GM23248 (cell line): ENCODE measurements around the gene C11orf71. TPM values are rescaled to one million over a fixed set of nuclear protein-coding genes. Genes with fewer than 3 reads are reported as not detected.

Source experiments
- DNase-seq: peaks from one replicate; pipeline ENCODE4 v3.0.0-alpha.2; 2015
- H2AFZ ChIP-seq: fragments of 200-600 bp; sonication (generic); 2 replicates; pipeline ENCODE4 v1.6.1; 2016; ENCODE audit warnings: antibody characterized with exemption
- H3F3A ChIP-seq: fragments of 200-600 bp; sonication (generic); 2 replicates; pipeline ENCODE4 v1.6.1; 2016; ENCODE audit warnings: mild to moderate bottlenecking, antibody characterized with exemption, mixed run types; ENCODE audit not compliant: insufficient read depth
- H3K27ac ChIP-seq: fragments of 200-600 bp; sonication (generic); 2 replicates; pipeline ENCODE4 v1.5.1; 2016; ENCODE audit warnings: mild to moderate bottlenecking
- H3K27me3 ChIP-seq: fragments of 200-600 bp; sonication (generic); replicated peaks from 2 replicates; pipeline ENCODE4 v1.6.1; 2016; ENCODE audit warnings: mild to moderate bottlenecking; ENCODE audit not compliant: insufficient read depth
- H3K36me3 ChIP-seq: fragments of 200-600 bp; sonication (generic); 2 replicates; pipeline ENCODE4 v1.6.1; 2016; ENCODE audit warnings: low read depth, mild to moderate bottlenecking
- H3K4me1 ChIP-seq: fragments of 200-600 bp; sonication (generic); 2 replicates; pipeline ENCODE4 v1.6.1; 2016; ENCODE audit warnings: mild to moderate bottlenecking; ENCODE audit not compliant: insufficient read depth
- H3K4me2 ChIP-seq: fragments of 200-600 bp; sonication (generic); one replicate; pipeline ENCODE4 v1.6.1; 2016; ENCODE audit warnings: mild to moderate bottlenecking; ENCODE audit not compliant: unreplicated experiment
- H3K4me3 ChIP-seq: fragments of 200-600 bp; sonication (generic); 2 replicates; pipeline ENCODE4 v1.5.1; 2016; ENCODE audit warnings: mild to moderate bottlenecking
- H3K79me2 ChIP-seq: fragments of 200-600 bp; sonication (generic); 2 replicates; pipeline ENCODE4 v1.6.1; 2016; ENCODE audit warnings: mild to moderate bottlenecking; ENCODE audit not compliant: insufficient read depth
- H3K9ac ChIP-seq: fragments of 200-600 bp; sonication (generic); 2 replicates; pipeline ENCODE4 v1.6.1; 2016; ENCODE audit warnings: mild to moderate bottlenecking
- H3K9me2 ChIP-seq: fragments of 200-600 bp; sonication (generic); 2 replicates; pipeline ENCODE4 v1.6.1; 2016; ENCODE audit warnings: mixed run types, mild to moderate bottlenecking, moderate library complexity; ENCODE audit not compliant: insufficient read depth
- H3K9me3 ChIP-seq: fragments of 200-600 bp; sonication (generic); one replicate; pipeline ENCODE4 v1.6.1; 2017; ENCODE audit warnings: low read depth
- H4K20me1 ChIP-seq: fragments of 200-600 bp; sonication (generic); 2 replicates; pipeline ENCODE4 v1.6.0; 2016; ENCODE audit not compliant: insufficient read depth
- EZH2 ChIP-seq: fragments of 200-600 bp; sonication (generic); IDR thresholded peaks from 2 replicates; pipeline ENCODE4 v1.6.1; 2018; ENCODE audit warnings: antibody characterized with exemption, mild to moderate bottlenecking; ENCODE audit not compliant: insufficient read depth, poor library complexity, severe bottlenecking
- EZH2phosphoT487 ChIP-seq: fragments of 200-600 bp; sonication (generic); IDR thresholded peaks from 2 replicates; pipeline ENCODE4 v1.6.1; 2018; ENCODE audit warnings: antibody characterized with exemption, moderate library complexity, mild to moderate bottlenecking, low read depth; ENCODE audit not compliant: insufficient read depth
- WGBS, 2 experiments: methylation state at CpG; one replicate each; pipeline ENCODE4 v1.1.6; 2015 to 2017; ENCODE audit warnings: low lambda C conversion rate in 2 of 2, low coverage in 1 of 2; ENCODE audit errors: missing lambda C conversion rate in 2 of 2; 5-methylcytosine and 5-hydroxymethylcytosine counted together
- in situ Hi-C: fragments of 300-500 bp; cut with MboI; formaldehyde crosslinking; loops from 2 replicates; pipeline ENCODE4 v1.15.0; 2020
- polyA plus RNA-seq: library from polyadenylated mRNA; unstranded; fragments of >200 nt; fragmentation: Nextera tagmentation; extraction: Ambion mirVana; gene quantifications from 2 replicates; pipeline ENCODE4 v1.2.1, GENCODE V29; 2016
- total RNA-seq: library from RNA; depleted of rRNA; stranded (reverse); fragments of >200 nt; shearing (Covaris generic); gene quantifications from 2 replicates; pipeline ENCODE4 v1.2.3, GENCODE V29; 2014

Gene C11orf71
- total and polyA plus RNA-seq, 2 experiments from 2014 or later, result 1.8 to 4.8 TPM

DNA sequence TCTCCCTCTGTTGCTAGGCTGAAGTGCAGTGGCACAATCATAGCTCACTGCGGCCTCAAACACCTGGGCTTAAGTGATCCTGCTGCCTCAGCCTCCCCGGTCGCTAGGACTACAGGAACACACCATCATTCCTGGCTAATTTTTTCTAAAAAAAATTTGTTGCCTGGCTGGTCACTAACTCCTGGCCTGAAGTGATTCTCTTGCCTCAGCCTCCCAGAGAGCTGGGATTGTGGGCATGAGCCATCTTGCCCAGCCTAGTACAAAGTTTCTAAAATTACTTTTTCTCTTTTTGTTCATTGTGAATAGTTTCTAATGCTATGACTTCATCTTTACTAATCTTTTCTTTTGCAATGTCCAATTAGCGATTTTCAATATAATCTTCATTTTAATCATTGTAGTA, 12.6 kb upstream of the C11orf71 start:
- Histone ChIP-seq H3K79me2 (peaks cover 12% of the 10 kb centered on the region), H3K27ac (no peak overlapping the region), H3K27me3 (no peaks in the 10 kb centered on the region), H3K9me3 (no peaks in the 10 kb centered on the region), H3K4me3 (no peak overlapping the region), H3K4me2 (no peak overlapping the region), H4K20me1 (no peaks in the 10 kb centered on the region), H2AFZ (no peak overlapping the region), H3K9ac (no peak overlapping the region), H3F3A (peaks cover 42% of the 10 kb centered on the region; the same call in 1 of the 2 replicates), H3K36me3 (peaks cover 27% of the 10 kb centered on the region), H3K9me2 (no peaks in the 10 kb centered on the region), H3K4me1 (peaks cover 14% of the 10 kb centered on the region)
- WGBS, 2 experiments, result 95 to 99% methylated on average over 4 of the region's 4 CpGs
- no peak for TF ChIP-seq EZH2phosphoT487
- TF ChIP-seq EZH2, result no peak
- in situ Hi-C loops, result no loop called here
- DNase-seq, result no peak

DNA sequence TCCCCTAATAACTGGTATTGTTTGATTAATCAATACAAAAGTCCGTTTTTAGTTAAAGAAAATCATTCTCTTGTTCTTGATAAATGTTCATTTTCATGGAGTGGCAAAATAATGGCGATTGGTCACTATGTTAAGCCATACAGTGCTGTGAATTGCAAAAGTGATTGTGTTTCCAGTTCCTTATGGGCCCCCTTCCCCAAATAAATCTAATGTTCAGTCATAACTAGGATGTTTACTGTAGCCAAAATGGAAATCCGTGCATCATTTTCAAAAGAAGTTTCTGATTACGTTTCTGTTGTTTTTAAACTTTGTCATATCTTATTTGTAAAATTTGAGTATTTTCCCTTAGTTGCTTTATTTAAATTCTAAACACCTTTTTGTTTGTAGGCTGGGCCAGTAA, 1.0 kb upstream of the C11orf71 start:
- peaks cover 45% of the 10 kb centered on the region for H3K4me1 ChIP-seq
- no peaks in the 10 kb centered on the region for H3K9me3 ChIP-seq
- peak overlapping the region; percentile 98 for H3K9ac ChIP-seq
- in situ Hi-C loops, result no loop called here
- 2 to 3% methylated on average over 4 of the region's 4 CpGs for WGBS, 2 experiments
- H3K27ac ChIP-seq, result peak overlapping the region; percentile 99
- no peaks in the 10 kb centered on the region for H3K27me3 ChIP-seq
- peaks cover 9% of the 10 kb centered on the region; the same call in 1 of the 2 replicates for H4K20me1 ChIP-seq
- peaks cover 7% of the 10 kb centered on the region; the same call in 1 of the 2 replicates for H3F3A ChIP-seq
- H3K36me3 ChIP-seq, result peaks cover 26% of the 10 kb centered on the region
- H3K79me2 ChIP-seq, result peaks cover 75% of the 10 kb centered on the region
- peak; percentile 40 for DNase-seq
- H3K9me2 ChIP-seq, result no peaks in the 10 kb centered on the region
- peak overlapping the region; percentile 37; the same call in 1 of the 2 replicates for H2AFZ ChIP-seq
- peak overlapping the region; percentile 87 for H3K4me2 ChIP-seq
- H3K4me3 ChIP-seq, result peak overlapping the region; percentile 94
- no peak for TF ChIP-seq EZH2
- no peak for TF ChIP-seq EZH2phosphoT487

DNA sequence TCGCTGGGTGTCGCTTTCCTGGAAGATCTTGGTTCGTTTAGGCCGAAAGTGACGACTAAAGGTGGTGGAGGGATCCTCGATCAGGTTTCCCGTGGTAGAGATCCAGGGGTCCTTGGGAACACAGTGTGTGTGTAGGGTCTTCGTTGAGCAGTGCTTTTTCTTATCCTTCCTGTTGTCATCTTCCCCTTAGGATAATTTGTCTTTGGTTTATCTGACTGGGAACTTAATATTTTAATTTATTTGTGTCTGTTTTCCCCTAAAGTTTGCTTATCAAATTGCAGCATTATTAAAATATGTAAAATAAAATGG, 558 bp upstream of the C11orf71 start:
- in situ Hi-C loops, result no loop called here
- peaks cover 21% of the 10 kb centered on the region for H3K36me3 ChIP-seq
- H4K20me1 ChIP-seq, result peaks cover 9% of the 10 kb centered on the region; the same call in 1 of the 2 replicates
- H3K4me2 ChIP-seq, result peak overlapping the region; percentile 87
- no peaks in the 10 kb centered on the region for H3K9me3 ChIP-seq
- H3K4me1 ChIP-seq, result peaks cover 45% of the 10 kb centered on the region
- H3K79me2 ChIP-seq, result peaks cover 70% of the 10 kb centered on the region
- H3K27ac ChIP-seq, result peak overlapping the region; percentile 99
- H3F3A ChIP-seq, result peaks cover 7% of the 10 kb centered on the region; the same call in 1 of the 2 replicates
- no peak for TF ChIP-seq EZH2phosphoT487
- no peak for TF ChIP-seq EZH2
- DNase-seq, result no peak
- H2AFZ ChIP-seq, result peak overlapping the region; percentile 37
- H3K9me2 ChIP-seq, result no peaks in the 10 kb centered on the region
- peak overlapping the region; percentile 98 for H3K9ac ChIP-seq
- 0 to 2% methylated on average over 8 of the region's 8 CpGs for WGBS, 2 experiments
- no peaks in the 10 kb centered on the region for H3K27me3 ChIP-seq
- H3K4me3 ChIP-seq, result peak overlapping the region; percentile 94

GRCh38 chr11:114399490-114400215, 658 bp downstream of the C11orf71 start:
- WGBS, 2 experiments, result 5 to 7% methylated on average over 29 of the region's 29 CpGs
- in situ Hi-C loops, result no loop called here
- H2AFZ ChIP-seq, result peak overlapping the region; percentile 84
- peaks cover 58% of the 10 kb centered on the region for H3K79me2 ChIP-seq
- 0 out of 2 replicates have a peak, but pooled peaks cover 7% of the 10 kb centered on the region for H3F3A ChIP-seq
- peak overlapping the region; percentile 94 for H3K4me3 ChIP-seq
- H3K27me3 ChIP-seq, result no peaks in the 10 kb centered on the region
- peak overlapping the region; percentile 98 for H3K9ac ChIP-seq
- H3K4me1 ChIP-seq, result peaks cover 38% of the 10 kb centered on the region
- no peaks in the 10 kb centered on the region for H3K9me3 ChIP-seq
- peaks cover 9% of the 10 kb centered on the region; the same call in 1 of the 2 replicates for H3K36me3 ChIP-seq
- peak; percentile 79 for DNase-seq
- TF ChIP-seq EZH2phosphoT487 (no peak), EZH2 (no peak)
- no peaks in the 10 kb centered on the region for H3K9me2 ChIP-seq
- no peaks in the 10 kb centered on the region for H4K20me1 ChIP-seq
- H3K27ac ChIP-seq, result peak overlapping the region; percentile 99
- peak overlapping the region; percentile 95 for H3K4me2 ChIP-seq
